MM.1S (cell line): ENCODE results near the gene HNRNPLL.

Experiments
- DNase-seq: peaks from one replicate; pipeline ENCODE4 v3.0.0-alpha.2; 2015
- H2AFZ ChIP-seq: fragments of 300-600 bp; sonication (generic); 2 replicates; pipeline ENCODE4 v1.6.0; 2016; ENCODE audit warnings: antibody characterized with exemption, low read length
- H3F3A ChIP-seq: fragments of 300-600 bp; sonication (generic); 2 replicates; pipeline ENCODE4 v1.6.1; 2016; ENCODE audit warnings: mild to moderate bottlenecking, antibody characterized with exemption, low read length, moderate library complexity, mixed read lengths; ENCODE audit not compliant: insufficient read depth
- H3K27ac ChIP-seq: fragments of 300-600 bp; sonication (generic); 2 replicates; pipeline ENCODE4 v1.5.1; 2016; ENCODE audit warnings: mild to moderate bottlenecking, low read length
- H3K27me3 ChIP-seq: fragments of 300-600 bp; sonication (generic); replicated peaks from 2 replicates; pipeline ENCODE4 v1.6.0; 2016; ENCODE audit warnings: low read length; ENCODE audit not compliant: insufficient read depth
- H3K36me3 ChIP-seq: fragments of 300-600 bp; sonication (generic); replicated peaks from 2 replicates; pipeline ENCODE4 v1.6.1; 2016; ENCODE audit warnings: mild to moderate bottlenecking, low read length, mixed read lengths; ENCODE audit not compliant: insufficient read depth
- H3K4me1 ChIP-seq: fragments of 300-600 bp; sonication (generic); 2 replicates; pipeline ENCODE4 v1.6.1; 2016; ENCODE audit warnings: low read length, mixed read lengths
- H3K4me2 ChIP-seq: fragments of 300-600 bp; sonication (generic); 2 replicates; pipeline ENCODE4 v1.6.0; 2016; ENCODE audit warnings: low read depth, low read length
- H3K4me3 ChIP-seq: fragments of 300-600 bp; sonication (generic); 2 replicates; pipeline ENCODE4 v1.5.1; 2016; ENCODE audit warnings: low read length, mixed read lengths
- H3K79me2 ChIP-seq: fragments of 300-600 bp; sonication (generic); 2 replicates; pipeline ENCODE4 v1.6.1; 2016; ENCODE audit warnings: mixed run types, low read length, mixed read lengths
- H3K9ac ChIP-seq: fragments of 300-600 bp; sonication (generic); 2 replicates; pipeline ENCODE4 v1.6.1; 2016; ENCODE audit warnings: low read length, mixed read lengths
- H3K9me2 ChIP-seq: fragments of 300-600 bp; sonication (generic); replicated peaks from 2 replicates; pipeline ENCODE4 v1.6.1; 2016; ENCODE audit warnings: mild to moderate bottlenecking, low read length, mixed read lengths; ENCODE audit not compliant: insufficient read depth
- H3K9me3 ChIP-seq: fragments of 300-600 bp; sonication (generic); replicated peaks from 2 replicates; pipeline ENCODE4 v1.6.1; 2016; ENCODE audit warnings: mild to moderate bottlenecking, low read length, mixed read lengths; ENCODE audit not compliant: insufficient read depth
- H4K20me1 ChIP-seq: fragments of 300-600 bp; sonication (generic); 2 replicates; pipeline ENCODE4 v1.6.1; 2016; ENCODE audit warnings: mild to moderate bottlenecking, low read length, moderate library complexity, mixed read lengths; ENCODE audit not compliant: insufficient read depth
- EZH2 ChIP-seq: fragments of 300-600 bp; sonication (generic); optimal IDR thresholded peaks from 2 replicates; pipeline ENCODE3; 2017; ENCODE audit warnings: low read depth, mild to moderate bottlenecking, antibody characterized with exemption, low read length, mixed read lengths
- EZH2phosphoT487 ChIP-seq: fragments of 300-600 bp; sonication (generic); IDR thresholded peaks from 2 replicates; pipeline ENCODE4 v1.6.1; 2018; ENCODE audit warnings: antibody characterized with exemption, low read length
- TF ChIP-seq, protein P1 (sequence below): fragments of 300-600 bp; sonication (generic); IDR thresholded peaks from 2 replicates; pipeline ENCODE4 v1.5.1; 2016; ENCODE audit warnings: antibody characterized with exemption, low read length, mixed read lengths

HNRNPLL gene

DNA sequence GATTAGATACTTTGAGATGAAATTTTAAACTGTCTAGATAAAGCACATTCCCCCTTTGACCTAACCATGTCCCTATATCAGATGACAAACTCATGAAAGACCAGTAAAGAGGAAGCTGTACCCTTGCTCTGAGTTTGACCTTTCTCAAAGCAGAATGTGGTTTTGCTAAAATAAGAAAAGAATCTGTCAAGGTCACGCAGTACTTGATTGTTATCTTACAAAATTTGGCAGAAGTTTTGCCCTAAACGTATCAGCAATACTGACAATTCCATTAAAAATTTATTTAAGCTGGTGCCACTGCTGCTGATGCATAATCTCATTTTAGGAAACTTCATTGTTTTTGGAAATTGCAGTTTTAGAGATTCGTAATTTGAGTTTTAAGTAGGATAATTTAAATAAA, 32.0 kb upstream of the HNRNPLL start:
- Histone ChIP-seq H3K9me2 (no peaks in the 10 kb centered on the region), H3K36me3 (no peaks in the 10 kb centered on the region), H2AFZ (no peak overlapping the region), H3K4me2 (peak overlapping the region; percentile 42), H3K27ac (no peak overlapping the region), H4K20me1 (no peaks in the 10 kb centered on the region), H3K27me3 (no peaks in the 10 kb centered on the region), H3K4me1 (peaks cover 20% of the 10 kb centered on the region), H3K79me2 (no peaks in the 10 kb centered on the region), H3K9ac (no peak overlapping the region), H3K9me3 (no peaks in the 10 kb centered on the region), H3F3A (no peaks in the 10 kb centered on the region; the same call in 1 of the 2 replicates), H3K4me3 (no peak overlapping the region)
- peak; percentile 85 for DNase-seq
- TF ChIP-seq EZH2 = no peak
- TF ChIP-seq, protein P1, sequence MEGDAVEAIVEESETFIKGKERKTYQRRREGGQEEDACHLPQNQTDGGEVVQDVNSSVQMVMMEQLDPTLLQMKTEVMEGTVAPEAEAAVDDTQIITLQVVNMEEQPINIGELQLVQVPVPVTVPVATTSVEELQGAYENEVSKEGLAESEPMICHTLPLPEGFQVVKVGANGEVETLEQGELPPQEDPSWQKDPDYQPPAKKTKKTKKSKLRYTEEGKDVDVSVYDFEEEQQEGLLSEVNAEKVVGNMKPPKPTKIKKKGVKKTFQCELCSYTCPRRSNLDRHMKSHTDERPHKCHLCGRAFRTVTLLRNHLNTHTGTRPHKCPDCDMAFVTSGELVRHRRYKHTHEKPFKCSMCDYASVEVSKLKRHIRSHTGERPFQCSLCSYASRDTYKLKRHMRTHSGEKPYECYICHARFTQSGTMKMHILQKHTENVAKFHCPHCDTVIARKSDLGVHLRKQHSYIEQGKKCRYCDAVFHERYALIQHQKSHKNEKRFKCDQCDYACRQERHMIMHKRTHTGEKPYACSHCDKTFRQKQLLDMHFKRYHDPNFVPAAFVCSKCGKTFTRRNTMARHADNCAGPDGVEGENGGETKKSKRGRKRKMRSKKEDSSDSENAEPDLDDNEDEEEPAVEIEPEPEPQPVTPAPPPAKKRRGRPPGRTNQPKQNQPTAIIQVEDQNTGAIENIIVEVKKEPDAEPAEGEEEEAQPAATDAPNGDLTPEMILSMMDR = no peak

GRCh38 chr2:38633895-38634294, 31.2 kb upstream of the HNRNPLL start:
- TF ChIP-seq EZH2phosphoT487 = no peak
- no peak for TF ChIP-seq EZH2
- TF ChIP-seq, protein P1 = no peak
- H3K9me3 ChIP-seq = no peaks in the 10 kb centered on the region
- H3K9ac ChIP-seq = no peak overlapping the region
- H4K20me1 ChIP-seq = no peaks in the 10 kb centered on the region
- H3K4me2 ChIP-seq = 0 out of 2 replicates have a peak overlapping the region, but pooled peaks have one; percentile 42
- H3K9me2 ChIP-seq = no peaks in the 10 kb centered on the region
- H3K4me3 ChIP-seq = no peak overlapping the region
- no peak overlapping the region for H2AFZ ChIP-seq
- DNase-seq = no peak
- H3K4me1 ChIP-seq = peaks cover 20% of the 10 kb centered on the region
- H3K27ac ChIP-seq = no peak overlapping the region
- no peaks in the 10 kb centered on the region for H3K79me2 ChIP-seq
- no peaks in the 10 kb centered on the region; the same call in 1 of the 2 replicates for H3F3A ChIP-seq
- H3K27me3 ChIP-seq = no peaks in the 10 kb centered on the region
- no peaks in the 10 kb centered on the region for H3K36me3 ChIP-seq

- H3K27ac ChIP-seq = no peak overlapping the region
- H3K27me3 ChIP-seq = no peaks in the 10 kb centered on the region
- no peak overlapping the region for H3K4me3 ChIP-seq
- no peaks in the 10 kb centered on the region for H3K9me2 ChIP-seq
- H3F3A ChIP-seq = no peaks in the 10 kb centered on the region
- H2AFZ ChIP-seq = no peak overlapping the region
- H4K20me1 ChIP-seq = no peaks in the 10 kb centered on the region
- no peak overlapping the region for H3K4me2 ChIP-seq
- no peaks in the 10 kb centered on the region for H3K9me3 ChIP-seq
- DNase-seq = no peak
- TF ChIP-seq, protein P1 = no peak
- TF ChIP-seq EZH2phosphoT487 = no peak
- TF ChIP-seq EZH2 = no peak
- H3K36me3 ChIP-seq = no peaks in the 10 kb centered on the region
- no peak overlapping the region for H3K9ac ChIP-seq
- no peaks in the 10 kb centered on the region for H3K79me2 ChIP-seq
- peaks cover 20% of the 10 kb centered on the region for H3K4me1 ChIP-seq
Observed at GRCh38 chr2:38632980-38633379, 30.3 kb upstream of the HNRNPLL start.
